Activated T-cell treated with anti-CD3 and anti-CD28 coated beads, Interleukin-2, amount 50 U/mL, for 4 hours (primary cell): ENCODE results near the gene SLC6A6. TPM values are rescaled to one million over a fixed set of nuclear protein-coding genes. Genes with fewer than 3 reads are reported as not detected.

ENCODE experiments used
- ATAC-seq, 2 donors: fragments of 200-7000 bp; cut with Tn5 transposase; one replicate each; pipeline ENCODE4 v1.10.0; 2021
- DNase-seq: peaks from one replicate; pipeline ENCODE4 v3.0.0-alpha.2; 2020
- H3K27me3 Mint-ChIP-seq: one replicate; pipeline ENCODE4 v1.8.0; 2021; ENCODE audit warnings: low read depth, mixed read lengths
- H3K36me3 Mint-ChIP-seq: one replicate; pipeline ENCODE4 v1.8.0; 2022; ENCODE audit warnings: mixed read lengths; ENCODE audit not compliant: insufficient read depth
- H3K4me1 Mint-ChIP-seq: one replicate; pipeline ENCODE4 v1.8.0; 2021; ENCODE audit warnings: low read depth, mixed read lengths
- H3K4me3 Mint-ChIP-seq: one replicate; pipeline ENCODE4 v1.8.0; 2021; ENCODE audit warnings: mild to moderate bottlenecking, moderate library complexity, mixed read lengths
- H3K9me3 Mint-ChIP-seq: one replicate; pipeline ENCODE4 v1.8.0; 2021; ENCODE audit warnings: mixed read lengths
- total RNA-seq, 3 donors: library from RNA; stranded (reverse); gene quantifications; one replicate each; pipeline ENCODE4 v1.2.1, GENCODE V29; 2021

SLC6A6 gene
- total RNA-seq = 10 to 100 TPM; 47.6 to 54.2 (median 51.2) TPM

GRCh38 chr3:14402304-14402811, at the start of gene SLC6A6:
Gene SLC6A6 (plus strand): TSS chr3:14402606. CDS start chr3:14443635, 41,029 bp downstream.
- peak; percentile 79 to 80 for ATAC-seq
- Mint-ChIP-seq H3K36me3 (no peaks in the 10 kb centered on the region), H3K4me3 (peak within 1 kb of the TSS; percentile 99), H3K27me3 (no peaks in the 10 kb centered on the region), H3K9me3 (no peaks in the 10 kb centered on the region), H3K4me1 (peaks cover 47% of the 10 kb centered on the region)
- peak; percentile 93 for DNase-seq

- H3K36me3 Mint-ChIP-seq = no peaks in the 10 kb centered on the region
- no peak overlapping the region for H3K4me3 Mint-ChIP-seq
- no peaks in the 10 kb centered on the region for H3K27me3 Mint-ChIP-seq
- no peaks in the 10 kb centered on the region for H3K9me3 Mint-ChIP-seq
- DNase-seq (no peak), ATAC-seq (no peak)
- no peaks in the 10 kb centered on the region for H3K4me1 Mint-ChIP-seq
These were observed 48.9 kb upstream of the SLC6A6 start for GRCh38 chr3:14353502-14353901.

- Mint-ChIP-seq H3K4me1 (no peaks in the 10 kb centered on the region), H3K27me3 (no peaks in the 10 kb centered on the region), H3K4me3 (no peak overlapping the region), H3K9me3 (no peaks in the 10 kb centered on the region), H3K36me3 (no peaks in the 10 kb centered on the region)
- no peak for DNase-seq
- ATAC-seq = no peak
These were observed 44.9 kb upstream of the SLC6A6 start for GRCh38 chr3:14357463-14357862.

- ATAC-seq (no peak), DNase-seq (no peak)
- Mint-ChIP-seq H3K4me1 (no peaks in the 10 kb centered on the region), H3K4me3 (no peak overlapping the region), H3K27me3 (no peaks in the 10 kb centered on the region), H3K36me3 (no peaks in the 10 kb centered on the region), H3K9me3 (no peaks in the 10 kb centered on the region)
These were observed 43.8 kb upstream of the SLC6A6 start for GRCh38 chr3:14358426-14359211.

- ATAC-seq (no peak), DNase-seq (no peak)
- no peaks in the 10 kb centered on the region for H3K4me1 Mint-ChIP-seq
- no peaks in the 10 kb centered on the region for H3K9me3 Mint-ChIP-seq
- no peaks in the 10 kb centered on the region for H3K27me3 Mint-ChIP-seq
- no peaks in the 10 kb centered on the region for H3K36me3 Mint-ChIP-seq
- no peak overlapping the region for H3K4me3 Mint-ChIP-seq
These were observed 43.1 kb upstream of the SLC6A6 start for GRCh38 chr3:14359348-14359747.

- no peak overlapping the region for H3K4me3 Mint-ChIP-seq
- ATAC-seq (no peak), DNase-seq (no peak)
- no peaks in the 10 kb centered on the region for H3K27me3 Mint-ChIP-seq
- H3K36me3 Mint-ChIP-seq = no peaks in the 10 kb centered on the region
- no peaks in the 10 kb centered on the region for H3K4me1 Mint-ChIP-seq
- no peaks in the 10 kb centered on the region for H3K9me3 Mint-ChIP-seq
These were observed 42.1 kb upstream of the SLC6A6 start for GRCh38 chr3:14360123-14360881.

GRCh38 chr3:14361068-14361677, 41.2 kb upstream of the SLC6A6 start:
- Mint-ChIP-seq H3K9me3 (no peaks in the 10 kb centered on the region), H3K27me3 (no peaks in the 10 kb centered on the region), H3K36me3 (no peaks in the 10 kb centered on the region), H3K4me3 (no peak overlapping the region), H3K4me1 (no peaks in the 10 kb centered on the region)
- DNase-seq (no peak), ATAC-seq (no peak)

- ATAC-seq = no peak
- H3K9me3 Mint-ChIP-seq = no peaks in the 10 kb centered on the region
These were observed 39.5 kb upstream of the SLC6A6 start for GRCh38 chr3:14362890-14363289.

GRCh38 chr3:14363379-14363778, 39.0 kb upstream of the SLC6A6 start:
- Mint-ChIP-seq H3K36me3 (no peaks in the 10 kb centered on the region), H3K9me3 (no peaks in the 10 kb centered on the region), H3K4me1 (no peaks in the 10 kb centered on the region), H3K27me3 (no peaks in the 10 kb centered on the region), H3K4me3 (no peak overlapping the region)
- DNase-seq (no peak), ATAC-seq (no peak)

More at GRCh38 chr3:14362890-14363289, 39.5 kb upstream of the SLC6A6 start:
- Mint-ChIP-seq H3K4me1 (no peaks in the 10 kb centered on the region), H3K27me3 (no peaks in the 10 kb centered on the region), H3K36me3 (no peaks in the 10 kb centered on the region), H3K4me3 (no peak overlapping the region)
- DNase-seq = no peak

GRCh38 chr3:14363991-14364390, 38.4 kb upstream of the SLC6A6 start:
- Mint-ChIP-seq H3K36me3 (no peaks in the 10 kb centered on the region), H3K27me3 (no peaks in the 10 kb centered on the region), H3K9me3 (no peaks in the 10 kb centered on the region), H3K4me1 (no peaks in the 10 kb centered on the region), H3K4me3 (no peak overlapping the region)
- ATAC-seq (no peak), DNase-seq (no peak)

- Mint-ChIP-seq H3K36me3 (no peaks in the 10 kb centered on the region), H3K27me3 (no peaks in the 10 kb centered on the region), H3K9me3 (no peaks in the 10 kb centered on the region), H3K4me1 (no peaks in the 10 kb centered on the region), H3K4me3 (no peak overlapping the region)
- ATAC-seq = no peak
- DNase-seq = no peak
These were observed 37.7 kb upstream of the SLC6A6 start for GRCh38 chr3:14364580-14365292.

- ATAC-seq (no peak), DNase-seq (no peak)
- H3K9me3 Mint-ChIP-seq = no peaks in the 10 kb centered on the region
- no peak overlapping the region for H3K4me3 Mint-ChIP-seq
- no peaks in the 10 kb centered on the region for H3K27me3 Mint-ChIP-seq
- no peaks in the 10 kb centered on the region for H3K36me3 Mint-ChIP-seq
- H3K4me1 Mint-ChIP-seq = no peaks in the 10 kb centered on the region
These were observed 36.2 kb upstream of the SLC6A6 start for GRCh38 chr3:14366248-14366647.

GRCh38 chr3:14366915-14367823, 35.2 kb upstream of the SLC6A6 start:
- Mint-ChIP-seq H3K27me3 (no peaks in the 10 kb centered on the region), H3K4me3 (no peak overlapping the region), H3K36me3 (no peaks in the 10 kb centered on the region), H3K4me1 (peaks cover 2% of the 10 kb centered on the region), H3K9me3 (no peaks in the 10 kb centered on the region)
- ATAC-seq = no peak
- no peak for DNase-seq
